HCT116 (cell line): Measurements from ENCODE around the gene MYO1B. TPM values are rescaled to one million over a fixed set of nuclear protein-coding genes. Genes with fewer than 3 reads are reported as not detected.

Source experiments
- ATAC-seq: fragments of 200-7000 bp; cut with Tn5 transposase; 2 replicates; pipeline ENCODE4 v1.9.1; 2020; ENCODE audit warnings: mild to moderate bottlenecking, moderate library complexity
- BruUV-seq: library from RNA; stranded (reverse); fragments of 400-500 nt; replicated peaks from 2 replicates; lab custom pipeline; 2021; lab: Mats Ljungman, UMichigan
- CTCF ChIA-PET: fragments of 300-600 bp; sonication (Branson Sonifier 250); formaldehyde crosslinking; loops from one replicate; lab custom pipeline; 2021; ENCODE audit warnings: antibody characterized with exemption; lab: Charles Lee
- POLR2A ChIA-PET: fragments of 300-600, 350-600 bp; sonication (Branson Sonifier 250); formaldehyde crosslinking; loops from one replicate; lab custom pipeline; 2021; ENCODE audit warnings: antibody characterized with exemption; lab: Charles Lee
- RAD21 ChIA-PET, 2 experiments: fragments of 300-600 bp; sonication (Branson Sonifier 250); formaldehyde crosslinking; loops; one replicate each; lab custom pipeline; 2023; ENCODE audit warnings: low total read pairs in 2 of 2; ENCODE audit not compliant: uncharacterized antibody in 2 of 2, unreplicated experiment in 2 of 2, low non-redundant PET in 1 of 2; lab: Charles Lee
- DNase-seq: peaks from one replicate; pipeline ENCODE4 v3.0.0-alpha.2; 2010; ENCODE audit warnings: low read depth, low spot score
- H2AFZ ChIP-seq: fragments of 200-600 bp; shearing (Covaris generic), sonication (generic); 2 replicates; pipeline ENCODE4 v1.6.1; 2017; ENCODE audit warnings: low read depth, mixed run types, mixed read lengths, antibody characterized with exemption, low read length; ENCODE audit not compliant: poor library complexity, severe bottlenecking
- H3K27ac ChIP-seq: 2 replicates; pipeline ENCODE4 v1.5.1; 2012; ENCODE audit warnings: low read depth, low read length
- H3K27me3 ChIP-seq: fragments of 200-600 bp; sonication (generic); 2 replicates; pipeline ENCODE4 v1.6.1; 2016; ENCODE audit warnings: mixed run types, low read length, mixed read lengths; ENCODE audit not compliant: insufficient read depth
- H3K36me3 ChIP-seq, 2 experiments: fragments of 200-500 bp in 1 of 2; fragments of 200-600 bp in 1 of 2; sonication (Bioruptor generic) in 1 of 2; sonication (generic) in 1 of 2; 2 replicates each; pipeline versions ENCODE4 v1.5.1 to v1.6.1; 2014 to 2016; ENCODE audit warnings: low read length in 2 of 2, inconsistent platforms in 1 of 2, mixed read lengths in 1 of 2, mixed run types in 1 of 2; ENCODE audit not compliant: insufficient read depth in 2 of 2, control insufficient read depth in 1 of 2
- H3K4me1 ChIP-seq, 2 experiments: fragments of 200-600 bp in 1 of 2; sonication (generic) in 1 of 2; 2 replicates each; pipeline versions ENCODE4 v1.5.1 to v1.6.1; 2012 to 2017; ENCODE audit warnings: low read length in 2 of 2, inconsistent platforms in 1 of 2, mild to moderate bottlenecking in 1 of 2, mixed read lengths in 1 of 2, mixed run types in 1 of 2, moderate library complexity in 1 of 2; ENCODE audit not compliant: insufficient read depth in 2 of 2, control insufficient read depth in 1 of 2
- H3K4me2 ChIP-seq: fragments of 200-600 bp; sonication (generic); 2 replicates; pipeline ENCODE4 v1.6.1; 2017; ENCODE audit warnings: mixed run types, low read length, mixed read lengths
- H3K4me3 ChIP-seq, 2 experiments: fragments of 200-600 bp in 1 of 2; sonication (generic) in 1 of 2; replicated peaks in 1 of 2; 2 replicates each; pipeline ENCODE4 v1.5.1; 2011 to 2016; ENCODE audit warnings: low read length in 2 of 2, control low read depth in 1 of 2, low read depth in 1 of 2, mild to moderate bottlenecking in 1 of 2, mixed read lengths in 1 of 2, mixed run types in 1 of 2
- H3K79me2 ChIP-seq: fragments of 200-600 bp; sonication (generic); 2 replicates; pipeline ENCODE4 v1.6.1; 2017; ENCODE audit warnings: mild to moderate bottlenecking, mixed run types, low read length, moderate library complexity, mixed read lengths; ENCODE audit not compliant: insufficient read depth
- H3K9ac ChIP-seq: fragments of 200-600 bp; sonication (generic); 2 replicates; pipeline ENCODE4 v1.6.1; 2016; ENCODE audit warnings: low read length, mixed read lengths
- H3K9me2 ChIP-seq: fragments of 200-600 bp; sonication (generic), shearing (Covaris generic); 2 replicates; pipeline ENCODE4 v1.6.1; 2017; ENCODE audit warnings: mixed run types, mild to moderate bottlenecking, moderate library complexity; ENCODE audit not compliant: insufficient read depth
- H3K9me3 ChIP-seq, 2 experiments: fragments of 200-500 bp in 1 of 2; fragments of 200-600 bp in 1 of 2; sonication (Bioruptor generic) in 1 of 2; sonication (generic) in 1 of 2; 2 replicates each; pipeline ENCODE4 v1.6.1; 2014 to 2017; ENCODE audit warnings: low read length in 2 of 2, mixed read lengths in 2 of 2, inconsistent platforms in 1 of 2, low read depth in 1 of 2, mild to moderate bottlenecking in 1 of 2, mixed run types in 1 of 2, moderate library complexity in 1 of 2; ENCODE audit not compliant: control insufficient read depth in 1 of 2, insufficient read depth in 1 of 2
- H4K20me1 ChIP-seq: fragments of 200-600 bp; sonication (generic), shearing (Covaris generic); 2 replicates; pipeline ENCODE4 v1.6.1; 2017; ENCODE audit warnings: mixed run types, mild to moderate bottlenecking, moderate library complexity; ENCODE audit not compliant: insufficient read depth
- CBX3 ChIP-seq: IDR thresholded peaks from 2 replicates; pipeline ENCODE4 v1.6.1; 2012; ENCODE audit warnings: low read depth
- CEBPB ChIP-seq: IDR thresholded peaks from 2 replicates; pipeline ENCODE4 v1.6.1; 2012; ENCODE audit warnings: low read depth
- EGR1 ChIP-seq: IDR thresholded peaks from 2 replicates; pipeline ENCODE4 v1.6.1; 2012; ENCODE audit warnings: low read depth
- EZH2 ChIP-seq: fragments of 200-600 bp; sonication (generic); IDR thresholded peaks from 2 replicates; pipeline ENCODE4 v1.6.1; 2017; ENCODE audit warnings: antibody characterized with exemption, mixed run types
- JUND ChIP-seq: IDR thresholded peaks from 2 replicates; pipeline ENCODE4 v1.6.1; 2012
- POLR2A ChIP-seq: IDR thresholded peaks from 2 replicates; pipeline ENCODE4 v1.7.0; 2011; ENCODE audit warnings: borderline replicate concordance; ENCODE audit not compliant: insufficient read depth, insufficient read length; ENCODE audit errors: extremely low read depth
- SRF ChIP-seq: IDR thresholded peaks from 2 replicates; pipeline ENCODE4 v1.6.1; 2012; ENCODE audit warnings: low read depth
- TCF7L2 ChIP-seq: IDR thresholded peaks from 2 replicates; pipeline ENCODE4 v1.7.0; 2011; ENCODE audit warnings: borderline replicate concordance, inconsistent platforms; ENCODE audit not compliant: insufficient read depth, insufficient read length; ENCODE audit errors: extremely low read depth
- intact Hi-C: fragments of 100-400 bp; cut with micrococcal nuclease; formaldehyde crosslinking; loops from 2 replicates; pipeline ENCODE4 v1.10.0; 2022
- total RNA-seq: library from RNA; stranded (reverse); gene quantifications from one replicate; pipeline ENCODE4 v1.2.1, GENCODE V29; 2021; ENCODE audit not compliant: unreplicated experiment
- TF ChIP-seq, protein P1 (sequence below): IDR thresholded peaks from 2 replicates; pipeline ENCODE4 v1.6.1; 2012
- TF ChIP-seq, protein P2 (sequence below): IDR thresholded peaks from 2 replicates; pipeline ENCODE4 v1.6.1; 2012
- TF ChIP-seq, protein P3 (sequence below): IDR thresholded peaks from 2 replicates; pipeline ENCODE4 v1.6.1; 2011; ENCODE audit warnings: mild to moderate bottlenecking, low read length, moderate library complexity; ENCODE audit not compliant: insufficient replicate concordance; ENCODE audit errors: extremely low read depth

The MYO1B gene
- total RNA-seq, 1 experiment from 2014 or later: 51.7 TPM

DNA sequence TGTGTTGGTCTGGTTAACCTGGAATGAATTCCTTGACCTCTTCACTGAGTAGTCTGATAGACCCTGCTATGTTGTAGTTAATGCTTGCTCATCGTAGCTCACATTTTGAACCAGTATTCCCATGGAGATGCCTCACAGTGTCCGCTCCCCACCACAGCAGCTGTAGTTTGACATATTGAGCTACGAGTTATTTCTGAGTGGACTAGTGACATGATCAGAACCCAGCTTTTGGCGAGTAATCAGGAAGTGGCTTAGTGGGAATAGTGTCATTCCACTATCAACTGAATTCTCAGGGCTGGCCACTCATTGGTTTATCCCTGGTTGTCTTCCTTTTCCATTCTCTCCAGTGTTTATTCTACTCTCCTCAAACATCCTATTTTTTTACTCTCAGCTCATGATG is 102.7 kb downstream of the MYO1B start:
- Histone ChIP-seq H4K20me1 (no peaks in the 10 kb centered on the region), H3K4me2 (no peak overlapping the region), H3K27me3 (no peaks in the 10 kb centered on the region), H3K9me3 (no peaks in the 10 kb centered on the region), H3K36me3 (peaks cover 0 to 9% of the 10 kb centered on the region in 2 experiments; a peak in 1 of 4 replicates), H3K9me2 (no peaks in the 10 kb centered on the region), H3K27ac (no peak overlapping the region), H3K79me2 (no peaks in the 10 kb centered on the region), H3K9ac (no peak overlapping the region), H2AFZ (no peak overlapping the region), H3K4me3 (no peak overlapping the region), H3K4me1 (peaks cover 0 to 11% of the 10 kb centered on the region in 2 experiments; a peak in 1 of 4 replicates)
- ChIA-PET RAD21 (no interaction called here), POLR2A (no interaction called here), CTCF (no interaction called here)
- intact Hi-C loops: no loop called here
- no TSS peak for BruUV-seq
- TF ChIP-seq, protein P1, sequence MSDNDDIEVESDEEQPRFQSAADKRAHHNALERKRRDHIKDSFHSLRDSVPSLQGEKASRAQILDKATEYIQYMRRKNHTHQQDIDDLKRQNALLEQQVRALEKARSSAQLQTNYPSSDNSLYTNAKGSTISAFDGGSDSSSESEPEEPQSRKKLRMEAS: no peak
- no peak for TF ChIP-seq EZH2
- no peak for TF ChIP-seq TCF7L2
- TF ChIP-seq, protein P2, sequence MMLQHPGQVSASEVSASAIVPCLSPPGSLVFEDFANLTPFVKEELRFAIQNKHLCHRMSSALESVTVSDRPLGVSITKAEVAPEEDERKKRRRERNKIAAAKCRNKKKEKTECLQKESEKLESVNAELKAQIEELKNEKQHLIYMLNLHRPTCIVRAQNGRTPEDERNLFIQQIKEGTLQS: no peak
- no peak for TF ChIP-seq CBX3
- no peak for TF ChIP-seq JUND
- TF ChIP-seq CEBPB: no peak
- no peak for TF ChIP-seq SRF
- TF ChIP-seq EGR1: no peak
- TF ChIP-seq POLR2A: no peak
- TF ChIP-seq, protein P3, sequence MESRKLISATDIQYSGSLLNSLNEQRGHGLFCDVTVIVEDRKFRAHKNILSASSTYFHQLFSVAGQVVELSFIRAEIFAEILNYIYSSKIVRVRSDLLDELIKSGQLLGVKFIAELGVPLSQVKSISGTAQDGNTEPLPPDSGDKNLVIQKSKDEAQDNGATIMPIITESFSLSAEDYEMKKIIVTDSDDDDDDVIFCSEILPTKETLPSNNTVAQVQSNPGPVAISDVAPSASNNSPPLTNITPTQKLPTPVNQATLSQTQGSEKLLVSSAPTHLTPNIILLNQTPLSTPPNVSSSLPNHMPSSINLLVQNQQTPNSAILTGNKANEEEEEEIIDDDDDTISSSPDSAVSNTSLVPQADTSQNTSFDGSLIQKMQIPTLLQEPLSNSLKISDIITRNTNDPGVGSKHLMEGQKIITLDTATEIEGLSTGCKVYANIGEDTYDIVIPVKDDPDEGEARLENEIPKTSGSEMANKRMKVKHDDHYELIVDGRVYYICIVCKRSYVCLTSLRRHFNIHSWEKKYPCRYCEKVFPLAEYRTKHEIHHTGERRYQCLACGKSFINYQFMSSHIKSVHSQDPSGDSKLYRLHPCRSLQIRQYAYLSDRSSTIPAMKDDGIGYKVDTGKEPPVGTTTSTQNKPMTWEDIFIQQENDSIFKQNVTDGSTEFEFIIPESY: no peak
- ATAC-seq (no peak), DNase-seq (no peak)
